HG03097 (cell line): ENCODE results near the gene WRAP73.
"Not testable (repeated sequence)": the region's sequence is repeated elsewhere in the genome, so short reads cannot be mapped to it uniquely, and the experiment has no call there.

ENCODE experiments used
- ATAC-seq: cut with Tn5 transposase; IDR thresholded peaks from one replicate; pipeline ENCODE4 v1.9.1; 2021; ENCODE audit not compliant: unreplicated experiment, low FRiP score

WRAP73 gene

GRCh38 chr1:3601743-3602142, 48.2 kb downstream of the WRAP73 start:
- no peak for ATAC-seq

- ATAC-seq: no peak
These were observed 49.5 kb downstream of the WRAP73 start for GRCh38 chr1:3600354-3600753.

GRCh38 chr1:3599816-3600215, 50.1 kb downstream of the WRAP73 start:
- no peak for ATAC-seq

DNA sequence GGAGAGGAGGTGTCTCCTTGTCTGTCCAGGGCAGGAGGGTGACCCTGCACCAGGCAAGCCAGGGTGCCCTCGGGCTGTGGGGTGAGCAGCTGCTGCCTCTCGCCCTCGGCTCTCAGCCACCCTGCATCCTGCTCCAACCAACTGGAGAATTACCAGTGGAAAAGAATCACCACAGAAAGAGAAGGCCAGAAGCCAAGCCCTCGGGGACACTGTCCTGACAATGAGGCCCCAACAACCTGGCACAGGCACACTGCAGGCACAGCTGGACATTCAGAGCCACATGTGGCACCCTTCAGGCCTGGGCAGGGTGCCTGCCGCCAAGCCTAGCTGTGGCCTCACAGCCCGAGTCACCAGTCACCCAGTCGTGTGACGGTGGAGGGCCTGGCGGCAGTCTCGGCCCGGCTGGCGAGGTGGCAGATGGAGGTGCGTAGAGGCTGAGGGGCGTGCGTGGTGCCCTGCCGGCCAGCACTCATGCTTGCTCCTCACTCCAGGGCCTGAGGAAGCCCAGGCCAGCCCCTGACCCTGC, 50.6 kb downstream of the WRAP73 start:
- ATAC-seq: no peak

- ATAC-seq: no peak
These were observed 51.2 kb downstream of the WRAP73 start for GRCh38 chr1:3598522-3599285.

GRCh38 chr1:3598051-3598491, 51.8 kb downstream of the WRAP73 start:
- no peak for ATAC-seq

DNA sequence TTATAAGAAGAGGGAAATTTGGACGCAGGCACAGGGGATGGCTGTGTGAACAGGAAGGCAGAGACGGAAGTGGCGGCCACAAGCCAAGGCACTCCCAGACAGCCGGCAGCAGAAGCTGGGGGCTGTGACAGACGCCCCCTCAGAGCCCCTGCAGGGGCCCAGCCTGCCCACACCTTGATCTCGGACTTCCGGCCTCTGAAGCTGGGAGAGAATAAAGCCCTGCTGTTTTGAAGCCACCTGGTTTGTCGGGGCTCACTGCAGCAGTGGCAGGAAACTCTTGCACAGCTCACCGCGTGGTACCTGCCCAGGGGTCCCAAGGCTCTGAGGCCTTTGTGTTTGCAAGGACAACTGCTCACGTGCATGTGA, 52.3 kb downstream of the WRAP73 start:
- ATAC-seq: no peak

DNA sequence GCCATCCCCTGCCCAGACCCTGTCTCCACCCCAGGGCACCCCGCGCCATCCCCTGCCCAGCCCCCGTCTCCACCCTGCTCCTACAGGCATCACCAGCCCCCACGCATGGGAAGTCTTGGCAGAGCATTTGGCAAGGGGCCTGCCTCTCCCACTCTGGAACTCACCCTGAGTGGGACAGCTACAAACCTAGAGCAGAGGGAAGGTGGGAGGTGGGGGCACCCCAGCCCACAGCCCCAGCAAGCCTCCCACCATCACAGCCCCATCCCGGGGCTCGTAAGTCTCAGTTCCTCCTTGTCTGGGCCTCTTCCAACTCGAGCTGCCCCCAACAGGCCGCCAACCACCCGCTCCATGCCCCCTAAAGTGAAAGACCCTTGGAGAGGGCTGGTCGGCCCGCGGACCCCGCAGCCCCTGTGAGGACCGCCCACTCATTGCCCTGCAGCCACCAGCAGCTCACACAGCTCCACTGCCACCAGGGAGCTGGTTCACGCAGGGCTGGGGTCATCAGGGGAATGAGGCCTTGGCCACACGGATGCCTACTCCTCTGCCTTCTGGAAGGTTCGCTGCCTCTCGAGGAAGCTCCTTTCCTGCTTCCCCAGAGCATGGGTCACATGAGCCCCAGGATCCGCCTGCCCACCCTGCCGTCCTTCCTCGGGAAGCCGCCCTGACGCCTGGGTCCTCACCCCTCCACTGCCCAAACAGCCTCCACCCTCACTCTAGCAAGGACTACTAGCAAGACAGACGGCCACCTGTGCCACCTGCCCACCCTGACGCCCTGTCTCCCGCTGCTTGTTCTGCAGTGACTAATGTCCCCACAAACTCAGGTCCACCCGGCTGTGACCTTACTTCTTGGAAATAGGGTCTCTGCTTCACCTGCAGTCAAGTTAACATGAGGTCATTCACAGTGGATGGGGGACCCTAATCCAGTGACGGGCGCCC, 53.0 kb downstream of the WRAP73 start:
- ATAC-seq: no peak

DNA sequence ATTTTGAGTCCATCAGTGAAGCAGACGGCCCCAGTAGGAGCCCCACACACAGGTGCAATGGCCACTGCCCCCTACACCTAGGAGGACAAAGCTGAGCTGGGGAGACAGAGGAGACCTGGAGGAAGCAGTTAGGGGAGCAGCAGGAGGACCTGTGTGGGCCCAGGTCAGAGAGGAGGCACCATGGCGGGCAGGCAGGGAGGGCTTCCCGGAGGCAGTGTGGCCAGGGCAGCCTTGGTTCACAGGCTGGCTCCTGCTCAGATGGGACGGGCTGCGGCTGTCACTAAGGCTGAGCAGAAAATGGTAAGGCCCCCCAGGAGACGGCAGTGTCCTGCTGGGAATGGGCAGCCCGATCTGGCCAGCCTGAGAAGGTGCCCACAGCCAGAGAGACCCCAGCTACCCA, 54.0 kb downstream of the WRAP73 start:
- no peak for ATAC-seq

DNA sequence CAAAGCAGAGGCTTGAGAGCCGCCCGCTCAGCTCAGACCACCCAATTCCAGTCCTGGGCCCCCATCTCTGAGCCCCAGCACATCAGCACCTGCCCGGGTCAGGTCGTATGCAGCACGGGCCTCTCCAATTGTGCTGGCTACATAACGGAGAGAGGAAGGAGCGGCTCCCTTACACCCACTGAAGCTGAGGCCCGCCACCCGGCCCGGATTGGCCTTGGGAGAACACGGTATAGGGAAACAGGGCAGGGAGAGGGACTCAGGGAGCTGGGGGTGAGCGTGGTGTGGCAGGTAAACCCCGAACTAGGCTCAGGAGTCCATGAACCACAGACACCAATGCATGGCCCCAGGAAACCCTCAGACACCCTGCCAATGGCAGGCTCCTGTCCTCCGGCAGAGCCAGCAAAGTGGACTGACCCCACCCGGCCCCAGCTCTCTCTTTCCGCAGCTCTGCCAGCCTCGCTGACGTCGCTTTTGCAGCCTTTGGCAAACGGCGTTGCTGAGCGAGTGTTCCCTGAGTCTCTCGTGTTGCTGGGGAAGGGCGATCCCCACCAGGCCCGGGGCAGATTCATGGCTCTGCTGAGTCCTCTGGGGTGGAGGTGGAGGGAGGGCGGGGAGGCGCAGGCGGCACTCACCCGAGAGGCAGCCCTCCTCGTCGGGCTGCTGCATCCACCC, 55.1 kb downstream of the WRAP73 start:
- no peak for ATAC-seq

- no peak for ATAC-seq
These were observed 56.2 kb downstream of the WRAP73 start for GRCh38 chr1:3593745-3594144.

GRCh38 chr1:3593334-3593733, 56.6 kb downstream of the WRAP73 start:
- ATAC-seq: no peak

GRCh38 chr1:3590951-3591865, 58.7 kb downstream of the WRAP73 start:
- ATAC-seq: no peak

- no peak for ATAC-seq
These were observed 59.7 kb downstream of the WRAP73 start for GRCh38 chr1:3590139-3590763.

DNA sequence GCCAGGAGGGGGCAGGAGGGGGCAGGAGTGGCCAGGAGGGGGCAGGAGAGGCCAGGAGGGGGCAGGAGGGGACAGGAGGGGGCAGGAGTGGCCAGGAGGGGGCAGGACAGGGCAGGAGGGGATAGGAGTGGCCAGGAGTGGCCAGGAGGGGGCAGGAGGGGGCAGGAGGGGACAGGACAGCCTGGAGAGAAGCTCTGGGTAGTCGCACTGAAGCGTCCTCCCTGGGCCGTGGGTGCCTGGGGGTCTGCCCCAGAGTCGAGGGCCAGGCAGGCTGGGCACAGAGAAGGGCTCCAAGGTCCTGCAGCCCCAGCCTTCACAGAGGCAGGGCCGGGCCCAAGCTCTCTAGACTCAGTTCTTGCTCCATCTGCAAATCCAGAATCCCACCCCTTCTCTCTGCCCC, 61.5 kb downstream of the WRAP73 start:
- ATAC-seq: no peak

- no peak for ATAC-seq
These were observed 62.7 kb downstream of the WRAP73 start for GRCh38 chr1:3586986-3587759.

- ATAC-seq: no peak
These were observed 63.8 kb downstream of the WRAP73 start for GRCh38 chr1:3585940-3586568.

GRCh38 chr1:3585353-3585868, 64.5 kb downstream of the WRAP73 start:
- not testable (repeated sequence) for ATAC-seq
